GM13976 (cell line): ENCODE measurements around the gene MTMR10.
A peak's percentile ranks its signal among the peaks of the same experiment; 100 is the strongest.

Experiments used
- DNase-seq: peaks from one replicate; pipeline ENCODE4 v3.0.0; 2012; ENCODE audit warnings: low spot score
- in situ Hi-C: fragments of 300-500 bp; cut with MboI; formaldehyde crosslinking; loops from one replicate; pipeline ENCODE4 v1.12.0; 2022; ENCODE audit warnings: low sequenced_read_pairs, mixed read lengths, inconsistent platforms; ENCODE audit not compliant: unreplicated experiment
- TF ChIP-seq, protein P1 (sequence below): IDR thresholded peaks from 2 replicates; pipeline ENCODE4 v1.5.1; 2012; ENCODE audit warnings: borderline replicate concordance, mild to moderate bottlenecking; ENCODE audit not compliant: insufficient read depth; ENCODE audit errors: extremely low read depth, missing control alignments, control extremely low read depth

Gene MTMR10, protein sequence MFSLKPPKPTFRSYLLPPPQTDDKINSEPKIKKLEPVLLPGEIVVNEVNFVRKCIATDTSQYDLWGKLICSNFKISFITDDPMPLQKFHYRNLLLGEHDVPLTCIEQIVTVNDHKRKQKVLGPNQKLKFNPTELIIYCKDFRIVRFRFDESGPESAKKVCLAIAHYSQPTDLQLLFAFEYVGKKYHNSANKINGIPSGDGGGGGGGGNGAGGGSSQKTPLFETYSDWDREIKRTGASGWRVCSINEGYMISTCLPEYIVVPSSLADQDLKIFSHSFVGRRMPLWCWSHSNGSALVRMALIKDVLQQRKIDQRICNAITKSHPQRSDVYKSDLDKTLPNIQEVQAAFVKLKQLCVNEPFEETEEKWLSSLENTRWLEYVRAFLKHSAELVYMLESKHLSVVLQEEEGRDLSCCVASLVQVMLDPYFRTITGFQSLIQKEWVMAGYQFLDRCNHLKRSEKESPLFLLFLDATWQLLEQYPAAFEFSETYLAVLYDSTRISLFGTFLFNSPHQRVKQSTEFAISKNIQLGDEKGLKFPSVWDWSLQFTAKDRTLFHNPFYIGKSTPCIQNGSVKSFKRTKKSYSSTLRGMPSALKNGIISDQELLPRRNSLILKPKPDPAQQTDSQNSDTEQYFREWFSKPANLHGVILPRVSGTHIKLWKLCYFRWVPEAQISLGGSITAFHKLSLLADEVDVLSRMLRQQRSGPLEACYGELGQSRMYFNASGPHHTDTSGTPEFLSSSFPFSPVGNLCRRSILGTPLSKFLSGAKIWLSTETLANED

DNA sequence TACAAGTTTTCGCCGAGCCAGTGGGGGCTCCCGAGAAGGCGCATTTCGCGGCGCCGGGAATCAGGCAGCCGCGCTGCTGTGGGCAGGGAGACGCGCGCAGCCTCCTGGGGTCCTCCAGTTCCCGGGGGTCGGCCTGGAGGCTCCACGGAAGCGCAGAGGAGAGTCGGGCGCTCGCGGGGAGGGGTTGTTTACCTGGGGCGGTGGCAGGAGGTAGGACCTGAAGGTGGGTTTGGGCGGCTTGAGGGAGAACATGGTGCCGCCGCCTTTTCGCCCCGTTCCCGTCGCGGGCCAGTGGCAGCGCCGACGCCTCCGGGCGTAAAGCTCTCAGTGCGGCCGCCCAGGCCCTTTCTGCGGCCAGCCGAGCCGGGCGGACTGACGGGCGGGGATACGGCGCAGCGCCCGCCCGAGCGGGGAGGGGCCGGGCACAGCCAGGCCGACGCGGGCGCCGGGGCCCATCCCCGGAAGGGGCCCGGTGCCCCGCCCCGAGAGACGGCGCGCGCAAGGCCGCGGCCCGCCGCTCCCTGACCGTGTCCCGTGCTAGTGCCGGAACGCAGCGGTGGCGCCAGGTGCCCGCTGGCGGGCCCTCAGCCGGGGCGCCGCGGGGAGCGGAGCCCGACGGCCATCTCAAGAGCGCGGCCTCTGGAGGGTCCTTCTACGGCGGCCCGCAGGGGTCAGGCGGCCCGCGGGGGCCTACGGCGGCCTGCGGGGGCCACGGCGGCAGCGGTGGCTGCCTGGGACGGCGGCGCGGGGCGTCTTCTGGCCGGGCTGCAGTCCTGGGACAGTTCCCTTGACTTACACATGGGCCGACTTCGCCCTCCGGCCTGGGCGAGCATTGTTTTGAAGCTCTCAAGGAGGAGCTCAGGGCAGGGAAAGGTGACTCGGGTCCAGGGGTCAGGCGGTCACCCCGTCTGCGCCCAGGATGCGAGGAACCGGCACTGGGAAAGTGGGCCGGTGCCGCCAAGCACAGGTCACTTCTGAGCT lies at the start of gene MTMR10:
TSS of gene MTMR10 (minus strand) at position 374 of the 981 bp plus-strand sequence. CDS start at position 252, 122 bp downstream.
- DNase-seq, result peak; percentile 95
- TF ChIP-seq, protein P1, sequence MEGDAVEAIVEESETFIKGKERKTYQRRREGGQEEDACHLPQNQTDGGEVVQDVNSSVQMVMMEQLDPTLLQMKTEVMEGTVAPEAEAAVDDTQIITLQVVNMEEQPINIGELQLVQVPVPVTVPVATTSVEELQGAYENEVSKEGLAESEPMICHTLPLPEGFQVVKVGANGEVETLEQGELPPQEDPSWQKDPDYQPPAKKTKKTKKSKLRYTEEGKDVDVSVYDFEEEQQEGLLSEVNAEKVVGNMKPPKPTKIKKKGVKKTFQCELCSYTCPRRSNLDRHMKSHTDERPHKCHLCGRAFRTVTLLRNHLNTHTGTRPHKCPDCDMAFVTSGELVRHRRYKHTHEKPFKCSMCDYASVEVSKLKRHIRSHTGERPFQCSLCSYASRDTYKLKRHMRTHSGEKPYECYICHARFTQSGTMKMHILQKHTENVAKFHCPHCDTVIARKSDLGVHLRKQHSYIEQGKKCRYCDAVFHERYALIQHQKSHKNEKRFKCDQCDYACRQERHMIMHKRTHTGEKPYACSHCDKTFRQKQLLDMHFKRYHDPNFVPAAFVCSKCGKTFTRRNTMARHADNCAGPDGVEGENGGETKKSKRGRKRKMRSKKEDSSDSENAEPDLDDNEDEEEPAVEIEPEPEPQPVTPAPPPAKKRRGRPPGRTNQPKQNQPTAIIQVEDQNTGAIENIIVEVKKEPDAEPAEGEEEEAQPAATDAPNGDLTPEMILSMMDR, result no peak
- in situ Hi-C loops, result no loop called here

DNA sequence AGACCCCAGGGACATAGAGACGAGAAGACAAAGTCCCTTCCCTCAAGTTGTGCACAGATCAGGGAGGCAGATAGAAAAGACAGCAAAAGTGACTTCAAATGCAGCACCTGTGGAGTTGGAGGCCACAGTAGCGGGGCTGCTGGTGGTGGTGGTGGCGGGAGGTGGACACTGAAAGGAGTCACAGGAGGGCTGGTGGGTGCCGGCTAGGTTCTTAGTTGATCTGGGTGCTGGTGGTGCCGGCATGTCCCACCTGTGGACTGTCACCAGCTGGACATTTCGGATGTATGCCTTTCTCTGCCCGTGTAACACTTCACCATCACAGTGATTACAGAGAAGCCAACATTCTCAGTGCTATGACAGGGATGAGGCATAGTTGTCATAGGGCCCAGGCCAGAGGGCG lies 49.2 kb upstream of the MTMR10 start:
- in situ Hi-C loops, result no loop called here
- TF ChIP-seq, protein P1, result no peak
- DNase-seq, result no peak

DNA sequence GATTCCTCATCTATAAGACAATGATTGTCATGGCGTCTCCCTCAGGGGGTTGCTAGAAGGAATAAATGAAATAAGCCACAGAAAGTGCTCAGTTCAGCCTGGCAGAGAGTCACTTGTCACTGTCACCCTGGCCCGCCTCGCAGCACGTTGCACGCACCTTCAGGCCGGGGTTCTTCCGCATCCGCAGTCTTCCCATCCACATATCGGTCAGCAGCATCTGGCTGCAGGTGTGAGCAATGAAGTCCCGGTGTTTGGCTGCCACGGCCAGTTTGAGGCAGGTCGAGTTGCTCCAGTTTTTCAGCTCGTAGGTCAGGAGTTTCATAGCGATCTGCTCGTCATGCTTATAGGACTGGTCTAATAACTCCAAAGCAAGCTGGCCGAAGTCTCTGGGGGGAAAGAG lies 48.5 kb upstream of the MTMR10 start:
- TF ChIP-seq, protein P1, result no peak
- no peak for DNase-seq
- in situ Hi-C loops, result no loop called here

DNA sequence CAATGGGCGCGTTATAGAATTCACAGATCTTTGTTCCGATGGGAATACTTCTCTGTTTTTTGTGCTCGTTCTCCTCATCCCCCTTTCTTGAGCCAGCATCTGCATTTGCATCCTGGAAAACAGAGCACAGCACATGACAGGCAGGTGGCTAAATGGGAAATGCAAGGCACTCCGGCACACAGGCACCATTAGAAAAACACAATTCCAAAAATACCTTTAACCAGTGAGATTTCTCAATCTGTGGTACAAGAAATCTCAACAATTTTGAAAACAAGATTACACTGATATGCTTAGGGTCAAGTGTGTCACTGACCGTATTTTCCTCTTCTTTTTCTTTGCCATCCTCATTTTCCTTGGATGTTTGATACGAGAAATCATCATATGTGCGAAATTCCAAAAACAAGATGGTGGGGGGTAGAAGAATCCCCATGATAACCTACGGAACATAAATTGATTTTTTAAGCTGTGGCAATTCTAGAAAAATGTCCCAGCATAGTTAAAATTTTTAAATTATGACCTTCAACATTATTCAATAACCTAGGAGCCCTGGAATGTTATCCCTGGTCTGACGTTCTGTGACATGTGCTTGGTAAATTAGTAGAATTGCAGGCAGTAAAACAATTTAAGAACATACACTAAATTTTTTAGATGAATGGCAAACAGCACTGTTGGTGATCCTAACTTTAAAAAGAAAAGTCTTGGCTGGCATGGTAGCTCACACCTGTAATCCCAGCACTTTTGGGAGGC lies 46.5 kb upstream of the MTMR10 start:
- in situ Hi-C loops, result no loop called here
- DNase-seq, result no peak
- TF ChIP-seq, protein P1, result no peak

DNA sequence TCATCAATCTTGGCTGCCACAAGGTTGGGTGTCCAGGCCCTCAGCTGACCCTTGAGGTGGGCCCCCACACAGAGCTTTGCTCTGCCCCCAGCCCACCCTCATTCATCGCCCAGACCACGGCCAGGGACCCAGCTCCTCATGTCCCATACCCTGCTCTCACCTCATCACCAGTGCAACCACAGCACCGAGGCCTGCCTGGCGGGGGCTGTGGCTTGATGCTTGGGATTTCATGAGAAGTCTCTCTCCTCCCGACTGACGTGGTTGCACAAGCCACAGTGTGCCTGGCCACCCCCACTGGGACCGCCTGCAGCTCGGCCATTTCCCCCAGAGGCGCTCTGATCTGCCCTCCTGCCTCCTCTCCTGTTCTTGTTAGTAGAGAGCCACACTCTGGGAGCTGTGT lies 45.4 kb upstream of the MTMR10 start:
- DNase-seq, result no peak
- in situ Hi-C loops, result no loop called here
- TF ChIP-seq, protein P1, result no peak
